ENCODE measurements around the gene KBTBD3. TPM values are rescaled to one million over a fixed set of nuclear protein-coding genes. Genes with fewer than 3 reads are reported as not detected.

The KBTBD3 gene
- total RNA-seq, 4 donors from 2014 or later = 8.4 to 15.6 (median 13.4) TPM

DNA sequence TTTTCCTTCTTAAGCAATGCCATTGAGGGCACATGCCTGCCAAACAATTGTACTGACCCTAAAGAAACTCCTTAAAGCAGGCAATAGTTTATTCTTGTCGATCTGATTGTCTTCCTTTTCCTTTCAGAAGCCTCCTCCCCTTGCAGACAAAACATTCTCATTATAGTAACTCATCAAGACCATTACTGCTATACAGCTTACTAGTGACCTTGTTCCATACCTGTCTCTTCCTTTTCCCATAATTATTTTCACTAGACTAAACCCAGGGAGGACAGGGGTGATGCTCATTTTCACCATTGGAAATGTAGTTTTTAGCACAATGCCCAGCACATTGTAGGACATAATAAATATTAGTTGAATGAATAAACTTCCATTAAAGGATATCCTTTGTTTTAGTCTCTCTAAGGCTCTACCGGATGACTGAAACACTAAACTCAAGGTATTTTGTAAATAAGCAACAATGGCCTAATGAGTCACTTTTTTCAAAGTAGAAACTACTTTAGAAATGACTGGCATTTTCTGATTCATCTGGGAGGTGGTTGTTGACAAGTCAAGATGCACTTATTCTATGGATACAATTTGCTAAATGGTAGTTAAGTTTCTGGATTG, 45.8 kb downstream of the KBTBD3 start:
- no peaks in the 10 kb centered on the region for H3K36me3 ChIP-seq
- H3K27me3 ChIP-seq = no peaks in the 10 kb centered on the region
- no peaks in the 10 kb centered on the region for H3K4me1 ChIP-seq
- no peak overlapping the region for H3K4me3 ChIP-seq
- H3K27ac ChIP-seq = no peak overlapping the region
- no peaks in the 10 kb centered on the region for H3K9me3 ChIP-seq
- 67 to 74% methylated on average over 2 of the region's 2 CpGs for whole genome bisulfite sequencing, 2 donors
- no peak for DNase-seq (ENCODE audit: low spot score in 2 of 2)
- no peak for TF ChIP-seq EP300 (IDR thresholded peaks at IDR 0.05)
- TF ChIP-seq, protein P1, sequence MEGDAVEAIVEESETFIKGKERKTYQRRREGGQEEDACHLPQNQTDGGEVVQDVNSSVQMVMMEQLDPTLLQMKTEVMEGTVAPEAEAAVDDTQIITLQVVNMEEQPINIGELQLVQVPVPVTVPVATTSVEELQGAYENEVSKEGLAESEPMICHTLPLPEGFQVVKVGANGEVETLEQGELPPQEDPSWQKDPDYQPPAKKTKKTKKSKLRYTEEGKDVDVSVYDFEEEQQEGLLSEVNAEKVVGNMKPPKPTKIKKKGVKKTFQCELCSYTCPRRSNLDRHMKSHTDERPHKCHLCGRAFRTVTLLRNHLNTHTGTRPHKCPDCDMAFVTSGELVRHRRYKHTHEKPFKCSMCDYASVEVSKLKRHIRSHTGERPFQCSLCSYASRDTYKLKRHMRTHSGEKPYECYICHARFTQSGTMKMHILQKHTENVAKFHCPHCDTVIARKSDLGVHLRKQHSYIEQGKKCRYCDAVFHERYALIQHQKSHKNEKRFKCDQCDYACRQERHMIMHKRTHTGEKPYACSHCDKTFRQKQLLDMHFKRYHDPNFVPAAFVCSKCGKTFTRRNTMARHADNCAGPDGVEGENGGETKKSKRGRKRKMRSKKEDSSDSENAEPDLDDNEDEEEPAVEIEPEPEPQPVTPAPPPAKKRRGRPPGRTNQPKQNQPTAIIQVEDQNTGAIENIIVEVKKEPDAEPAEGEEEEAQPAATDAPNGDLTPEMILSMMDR (IDR thresholded peaks at IDR 0.05) = no peak

DNA sequence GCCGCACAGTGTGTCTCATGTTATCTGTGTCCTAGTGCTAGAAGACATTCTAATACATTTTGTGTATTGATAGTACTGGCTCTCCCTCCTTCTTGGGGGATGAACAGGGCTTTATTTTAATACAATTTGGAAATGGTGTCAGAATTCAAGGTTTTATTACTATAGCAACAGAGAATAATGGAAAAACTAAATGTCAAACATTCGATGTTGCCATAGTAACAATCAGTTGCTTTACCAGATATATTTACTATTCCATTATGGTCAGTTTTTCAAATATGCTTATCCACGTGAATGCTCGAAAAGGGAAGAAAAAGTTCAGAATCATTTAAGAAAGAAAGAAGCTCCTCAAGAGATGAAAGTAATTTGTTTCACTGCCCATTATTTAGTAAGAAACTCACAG, 46.5 kb downstream of the KBTBD3 start:
- no peaks in the 10 kb centered on the region for H3K36me3 ChIP-seq
- DNase-seq (ENCODE audit: low spot score in 2 of 2) = no peak
- H3K4me1 ChIP-seq = no peaks in the 10 kb centered on the region
- H3K27me3 ChIP-seq = no peaks in the 10 kb centered on the region
- no peak overlapping the region for H3K27ac ChIP-seq
- TF ChIP-seq POLR2A (IDR thresholded peaks at IDR 0.05) (no peak), EP300 (IDR thresholded peaks at IDR 0.05) (no peak)
- TF ChIP-seq, protein P1 (IDR thresholded peaks at IDR 0.05) = no peak
- 72 to 78% methylated on average over 4 of the region's 4 CpGs for WGBS, 2 donors
- H3K9me3 ChIP-seq = no peaks in the 10 kb centered on the region
- no peak overlapping the region for H3K4me3 ChIP-seq

DNA sequence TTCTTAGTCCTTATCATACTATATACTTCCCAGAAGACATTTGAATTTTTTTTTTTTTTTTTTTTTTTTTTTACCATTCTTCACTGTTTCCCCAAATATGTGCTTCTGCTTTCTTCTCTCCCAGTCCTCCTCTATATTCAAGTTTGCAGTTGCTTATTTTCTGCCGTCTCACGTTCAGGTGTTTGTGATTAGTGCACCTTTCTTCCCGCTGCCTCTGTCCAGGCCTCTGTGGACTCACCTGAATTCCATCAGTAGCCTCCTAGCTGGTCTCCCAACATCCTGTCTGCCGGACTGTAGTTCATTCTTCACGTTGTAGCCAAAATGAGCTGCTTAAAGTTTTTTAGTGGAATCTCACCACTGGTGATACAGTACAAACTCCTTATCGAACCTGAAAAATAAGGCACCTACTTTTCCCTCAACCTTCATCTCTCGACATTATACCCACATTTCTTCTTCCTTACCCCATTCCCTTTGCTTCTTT, 54.3 kb downstream of the KBTBD3 start:
- H3K27ac ChIP-seq = peak overlapping the region in 2 of 4 donors; percentile 83 to 84
- TF ChIP-seq POLR2A (IDR thresholded peaks at IDR 0.05) (no peak), EP300 (IDR thresholded peaks at IDR 0.05) (no peak)
- TF ChIP-seq, protein P1 (IDR thresholded peaks at IDR 0.05) = no peak

DNA sequence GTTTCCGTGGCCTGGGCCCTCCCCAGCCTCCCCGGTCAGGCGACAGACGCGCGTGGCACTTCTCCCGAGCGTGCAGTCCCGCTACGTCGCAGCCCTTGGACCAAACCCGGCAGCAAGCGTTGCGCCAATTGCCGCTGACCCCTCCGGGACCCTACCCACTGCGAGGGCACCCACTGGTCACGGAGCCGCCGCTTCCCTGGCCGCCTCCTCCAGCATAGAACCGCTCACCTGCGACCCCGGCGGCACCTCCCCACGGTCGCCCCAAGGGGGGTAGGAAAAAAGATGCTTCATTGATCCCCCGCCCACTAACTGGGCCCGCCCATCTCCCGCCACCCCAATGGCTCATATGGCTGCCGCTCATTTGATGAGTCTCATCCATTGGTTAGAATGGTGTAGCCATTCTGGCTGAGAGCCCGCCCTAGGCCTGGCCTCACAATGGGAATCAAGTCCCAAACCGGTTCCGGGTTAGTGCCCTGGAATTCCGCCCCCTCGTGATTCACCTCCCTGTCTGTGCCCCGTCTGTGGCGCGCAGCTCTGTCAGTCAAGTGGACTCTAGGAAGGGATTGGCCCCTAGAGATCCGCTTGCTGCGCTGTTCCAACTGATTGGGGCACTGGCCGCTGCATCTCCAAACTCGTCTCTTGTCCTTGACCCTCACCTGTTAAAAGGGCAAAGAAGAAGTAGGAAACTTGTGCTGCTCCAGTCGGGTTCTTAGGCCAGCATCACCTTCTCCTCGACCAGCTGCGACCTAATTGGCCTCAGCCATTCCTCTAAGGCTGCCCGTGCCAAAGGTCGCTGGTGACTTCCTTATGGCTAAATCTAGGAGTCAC, 55.0 kb downstream of the KBTBD3 start, which contains the start of gene MSANTD4:
Gene MSANTD4, minus strand, starts transcription at position 274 of the 828 bp plus-strand sequence. CDS start 11,323 bp downstream, outside the sequence.
- WGBS, 2 donors = 2 to 3% methylated on average over 29 to 33 of the region's 48 CpGs

More for the DNA sequence above, 54.3 kb downstream of the KBTBD3 start:
- DNase-seq (ENCODE audit: low spot score in 2 of 2) = peak in 1 of 2 donors; percentile 23
- H3K4me3 ChIP-seq = peak overlapping the region; percentile 40 to 92 (median 80)
- H3K9me3 ChIP-seq = no peaks in the 10 kb centered on the region
- peaks cover 0 to 34% (median 5%) of the 10 kb centered on the region in 4 donors for H3K4me1 ChIP-seq
- WGBS, 2 donors = 84 to 87% methylated on average over 7 of the region's 7 CpGs
- H3K36me3 ChIP-seq = no peaks in the 10 kb centered on the region
- H3K27me3 ChIP-seq = no peaks in the 10 kb centered on the region

More for the DNA sequence above, 55.0 kb downstream of the KBTBD3 start, which contains the start of gene MSANTD4:
- Histone ChIP-seq H3K4me1 (peaks cover 0 to 34% (median 5%) of the 10 kb centered on the region in 4 donors), H3K36me3 (no peaks in the 10 kb centered on the region), H3K4me3 (peak within 1 kb of the TSS; percentile 68 to 92 (median 86)), H3K27ac (peak within 1 kb of the TSS; percentile 28 to 84 (median 81)), H3K27me3 (no peaks in the 10 kb centered on the region), H3K9me3 (no peaks in the 10 kb centered on the region)
- DNase-seq (ENCODE audit: low spot score in 2 of 2) = peak; percentile 98 to 99
- TF ChIP-seq, protein P1 (IDR thresholded peaks at IDR 0.05) = no peak
- peak; percentile 20 for TF ChIP-seq POLR2A (IDR thresholded peaks at IDR 0.05)
- TF ChIP-seq EP300 (IDR thresholded peaks at IDR 0.05) = peak; percentile 37 to 80

All from tibial nerve (tissue), 4 donors.